ENCODE data around the gene CPA4. TPM values are rescaled to one million over a fixed set of nuclear protein-coding genes. Genes with fewer than 3 reads are reported as not detected.

The CPA4 gene
- total and polyA plus RNA-seq, 2 of the 13 experiments (the other 11 are each of a cell fraction or from before 2014, with no cell fraction given): 0.20 to 0.22 TPM

DNA sequence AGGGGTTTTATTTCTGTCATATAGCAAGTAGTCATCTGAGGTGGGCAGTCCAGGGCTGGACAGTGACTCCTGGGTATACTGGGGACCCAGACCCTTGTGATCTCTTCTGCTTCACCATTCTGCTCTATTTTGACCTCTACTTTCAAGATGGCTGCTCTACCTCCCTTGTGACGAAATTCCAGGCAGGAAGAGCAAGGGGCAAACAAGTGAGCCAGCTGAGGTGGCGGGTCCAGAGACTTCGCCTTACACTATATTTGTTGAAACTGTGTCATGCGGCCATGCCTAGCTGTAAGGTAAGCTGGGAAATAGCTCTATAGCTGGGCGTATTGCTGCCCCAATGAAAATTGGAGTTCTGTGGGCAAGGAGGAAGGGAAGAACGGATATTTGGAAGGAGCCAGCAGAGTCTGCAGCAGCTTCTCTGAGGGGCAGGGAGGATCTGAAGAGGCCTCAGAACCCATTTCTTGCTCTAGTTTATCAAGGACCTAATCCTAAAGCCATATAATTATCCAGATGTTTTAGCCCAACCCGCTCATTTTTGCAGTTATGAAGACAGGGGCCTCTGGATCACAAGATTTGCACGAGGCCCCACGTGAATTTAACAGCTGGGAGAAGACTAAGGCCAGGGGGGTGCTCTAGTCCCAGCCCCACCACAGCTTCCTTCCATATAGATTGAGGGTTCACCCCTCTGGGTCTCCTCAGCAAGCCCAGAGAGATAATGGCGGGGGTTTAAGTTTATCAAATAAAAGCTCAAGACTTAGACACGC lies 79.6 kb downstream of the CPA4 start (continued):
- TF ChIP-seq, protein P1, sequence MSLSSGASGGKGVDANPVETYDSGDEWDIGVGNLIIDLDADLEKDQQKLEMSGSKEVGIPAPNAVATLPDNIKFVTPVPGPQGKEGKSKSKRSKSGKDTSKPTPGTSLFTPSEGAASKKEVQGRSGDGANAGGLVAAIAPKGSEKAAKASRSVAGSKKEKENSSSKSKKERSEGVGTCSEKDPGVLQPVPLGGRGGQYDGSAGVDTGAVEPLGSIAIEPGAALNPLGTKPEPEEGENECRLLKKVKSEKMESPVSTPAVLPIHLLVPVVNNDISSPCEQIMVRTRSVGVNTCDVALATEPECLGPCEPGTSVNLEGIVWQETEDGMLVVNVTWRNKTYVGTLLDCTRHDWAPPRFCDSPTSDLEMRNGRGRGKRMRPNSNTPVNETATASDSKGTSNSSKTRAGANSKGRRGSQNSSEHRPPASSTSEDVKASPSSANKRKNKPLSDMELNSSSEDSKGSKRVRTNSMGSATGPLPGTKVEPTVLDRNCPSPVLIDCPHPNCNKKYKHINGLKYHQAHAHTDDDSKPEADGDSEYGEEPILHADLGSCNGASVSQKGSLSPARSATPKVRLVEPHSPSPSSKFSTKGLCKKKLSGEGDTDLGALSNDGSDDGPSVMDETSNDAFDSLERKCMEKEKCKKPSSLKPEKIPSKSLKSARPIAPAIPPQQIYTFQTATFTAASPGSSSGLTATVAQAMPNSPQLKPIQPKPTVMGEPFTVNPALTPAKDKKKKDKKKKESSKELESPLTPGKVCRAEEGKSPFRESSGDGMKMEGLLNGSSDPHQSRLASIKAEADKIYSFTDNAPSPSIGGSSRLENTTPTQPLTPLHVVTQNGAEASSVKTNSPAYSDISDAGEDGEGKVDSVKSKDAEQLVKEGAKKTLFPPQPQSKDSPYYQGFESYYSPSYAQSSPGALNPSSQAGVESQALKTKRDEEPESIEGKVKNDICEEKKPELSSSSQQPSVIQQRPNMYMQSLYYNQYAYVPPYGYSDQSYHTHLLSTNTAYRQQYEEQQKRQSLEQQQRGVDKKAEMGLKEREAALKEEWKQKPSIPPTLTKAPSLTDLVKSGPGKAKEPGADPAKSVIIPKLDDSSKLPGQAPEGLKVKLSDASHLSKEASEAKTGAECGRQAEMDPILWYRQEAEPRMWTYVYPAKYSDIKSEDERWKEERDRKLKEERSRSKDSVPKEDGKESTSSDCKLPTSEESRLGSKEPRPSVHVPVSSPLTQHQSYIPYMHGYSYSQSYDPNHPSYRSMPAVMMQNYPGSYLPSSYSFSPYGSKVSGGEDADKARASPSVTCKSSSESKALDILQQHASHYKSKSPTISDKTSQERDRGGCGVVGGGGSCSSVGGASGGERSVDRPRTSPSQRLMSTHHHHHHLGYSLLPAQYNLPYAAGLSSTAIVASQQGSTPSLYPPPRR (CRISPR knock-in tag; IDR thresholded peaks at IDR 0.05; ENCODE audit: borderline replicate concordance): 0 out of 2 replicates have a peak, but pooled peaks have one; percentile 31
- TF ChIP-seq, protein P2, sequence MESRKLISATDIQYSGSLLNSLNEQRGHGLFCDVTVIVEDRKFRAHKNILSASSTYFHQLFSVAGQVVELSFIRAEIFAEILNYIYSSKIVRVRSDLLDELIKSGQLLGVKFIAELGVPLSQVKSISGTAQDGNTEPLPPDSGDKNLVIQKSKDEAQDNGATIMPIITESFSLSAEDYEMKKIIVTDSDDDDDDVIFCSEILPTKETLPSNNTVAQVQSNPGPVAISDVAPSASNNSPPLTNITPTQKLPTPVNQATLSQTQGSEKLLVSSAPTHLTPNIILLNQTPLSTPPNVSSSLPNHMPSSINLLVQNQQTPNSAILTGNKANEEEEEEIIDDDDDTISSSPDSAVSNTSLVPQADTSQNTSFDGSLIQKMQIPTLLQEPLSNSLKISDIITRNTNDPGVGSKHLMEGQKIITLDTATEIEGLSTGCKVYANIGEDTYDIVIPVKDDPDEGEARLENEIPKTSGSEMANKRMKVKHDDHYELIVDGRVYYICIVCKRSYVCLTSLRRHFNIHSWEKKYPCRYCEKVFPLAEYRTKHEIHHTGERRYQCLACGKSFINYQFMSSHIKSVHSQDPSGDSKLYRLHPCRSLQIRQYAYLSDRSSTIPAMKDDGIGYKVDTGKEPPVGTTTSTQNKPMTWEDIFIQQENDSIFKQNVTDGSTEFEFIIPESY (CRISPR knock-in tag; IDR thresholded peaks at IDR 0.05): peak; percentile 79
- TF ChIP-seq TOE1 (CRISPR knock-in tag; IDR thresholded peaks at IDR 0.05) (no peak), ZBTB38 (CRISPR knock-in tag; IDR thresholded peaks at IDR 0.05) (peak; percentile 94), PPARG (CRISPR knock-in tag; conservative IDR thresholded peaks at IDR 0.05) (no peak)

Other genes starting within 250 kb of the CPA4 start
- 33.6 and 38.7 TPM in 2 replicates for gene ZC3HC1, start 241.8 kb upstream of the CPA4 start, total RNA-seq (2016; rRNA removed; fragmentation: Illumina TruSeq; extraction: Trizol)
- gene ZC3HC1, start 241.8 kb upstream of the CPA4 start, polyA plus RNA-seq (2011; rRNA removed): 25.9 and 28.5 TPM in 2 replicates
- gene KLHDC10, start 222.6 kb upstream of the CPA4 start, total RNA-seq (2016; rRNA removed; fragmentation: Illumina TruSeq; extraction: Trizol): 21.6 and 33.4 TPM in 2 replicates
- 11.4 and 11.9 TPM in 2 replicates for gene KLHDC10, start 222.6 kb upstream of the CPA4 start, polyA plus RNA-seq (2011; rRNA removed)
- 8.8 and 14.5 TPM in 2 replicates for gene TMEM209, start 87.8 kb upstream of the CPA4 start, total RNA-seq (2016; rRNA removed; fragmentation: Illumina TruSeq; extraction: Trizol)
- 13.4 and 15.6 TPM in 2 replicates for gene TMEM209, start 87.8 kb upstream of the CPA4 start, polyA plus RNA-seq (2011; rRNA removed)
- gene SSMEM1, start 85.3 kb upstream of the CPA4 start, total RNA-seq (2016; rRNA removed; fragmentation: Illumina TruSeq; extraction: Trizol): not detected in 2 replicates
- gene SSMEM1, start 85.3 kb upstream of the CPA4 start, polyA plus RNA-seq (2011; rRNA removed): not detected in 2 replicates
- not detected in 2 replicates for gene CPA2, start 26.3 kb upstream of the CPA4 start, total RNA-seq (2016; rRNA removed; fragmentation: Illumina TruSeq; extraction: Trizol)
- gene CPA2, start 26.3 kb upstream of the CPA4 start, polyA plus RNA-seq (2011; rRNA removed): 0.04 TPM in 1 of 2 replicates, not detected in the other
- gene CPA5, start 51.7 kb downstream of the CPA4 start, total RNA-seq (2016; rRNA removed; fragmentation: Illumina TruSeq; extraction: Trizol): not detected in 2 replicates
- gene CPA5, start 51.7 kb downstream of the CPA4 start, polyA plus RNA-seq (2011; rRNA removed): 0.30 and 0.48 TPM in 2 replicates
- 0.20 TPM in 1 of 2 replicates, not detected in the other for gene CPA1, start 87.3 kb downstream of the CPA4 start, total RNA-seq (2016; rRNA removed; fragmentation: Illumina TruSeq; extraction: Trizol)
- 0.57 and 0.58 TPM in 2 replicates for gene CPA1, start 87.3 kb downstream of the CPA4 start, polyA plus RNA-seq (2011; rRNA removed)
- 8.5 and 8.7 TPM in 2 replicates for gene CEP41, start 147.9 kb downstream of the CPA4 start, total RNA-seq (2016; rRNA removed; fragmentation: Illumina TruSeq; extraction: Trizol)
- gene CEP41, start 147.9 kb downstream of the CPA4 start, polyA plus RNA-seq (2011; rRNA removed): 8.1 and 9.0 TPM in 2 replicates
- 49.5 and 51.3 TPM in 2 replicates for gene MEST, start 198.9 kb downstream of the CPA4 start, total RNA-seq (2016; rRNA removed; fragmentation: Illumina TruSeq; extraction: Trizol)
- gene MEST, start 198.9 kb downstream of the CPA4 start, polyA plus RNA-seq (2011; rRNA removed): 49.7 and 54.6 TPM in 2 replicates